Adrenal gland (tissue), 5 donors: ENCODE results near the gene TBXAS1.

Source experiments
- POLR2A ChIP-seq, 2 donors: fragments of 450-650 bp; IDR thresholded peaks; one replicate each; pipeline ENCODE4 v1.6.1; 2017; ENCODE audit warnings: antibody characterized with exemption in 2 of 2, mild to moderate bottlenecking in 2 of 2, moderate library complexity in 1 of 2
- TF ChIP-seq, protein P1 (sequence below), 6 experiments: fragments of 450-650 bp in 4 of 6; fragments of 200-600 bp in 2 of 6; sonication (generic) in 1 of 6; IDR thresholded peaks; 1 replicate in 5 of 6; 2 replicates in 1 of 6; pipeline versions ENCODE4 v1.5.1 to v1.8.0; 2016 to 2021; ENCODE audit warnings: antibody characterized with exemption in 6 of 6, mild to moderate bottlenecking in 2 of 6, moderate library complexity in 1 of 6
- donor health status: DM: no; HTN: no; CAD: no.

DNA sequence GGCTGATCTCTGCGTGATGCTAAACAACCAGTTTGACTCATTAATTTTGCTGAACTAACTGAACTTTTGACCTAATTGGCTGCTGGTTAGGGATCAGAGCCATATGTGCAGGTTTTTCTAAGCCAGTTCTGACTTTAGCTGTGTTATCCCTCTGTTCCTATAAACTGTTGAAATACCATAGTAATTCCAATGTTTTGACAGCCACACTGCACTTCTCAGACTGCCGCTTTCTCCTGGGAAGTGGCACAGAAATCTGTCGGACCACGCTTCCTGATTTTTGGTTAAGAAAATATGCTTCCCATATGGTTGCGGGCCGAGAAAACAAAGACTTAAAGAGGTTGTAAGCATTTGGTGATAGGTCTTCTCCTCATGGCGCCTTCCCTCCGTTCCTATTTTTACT, 42.3 kb downstream of the TBXAS1 start:
- TF ChIP-seq, protein P1, sequence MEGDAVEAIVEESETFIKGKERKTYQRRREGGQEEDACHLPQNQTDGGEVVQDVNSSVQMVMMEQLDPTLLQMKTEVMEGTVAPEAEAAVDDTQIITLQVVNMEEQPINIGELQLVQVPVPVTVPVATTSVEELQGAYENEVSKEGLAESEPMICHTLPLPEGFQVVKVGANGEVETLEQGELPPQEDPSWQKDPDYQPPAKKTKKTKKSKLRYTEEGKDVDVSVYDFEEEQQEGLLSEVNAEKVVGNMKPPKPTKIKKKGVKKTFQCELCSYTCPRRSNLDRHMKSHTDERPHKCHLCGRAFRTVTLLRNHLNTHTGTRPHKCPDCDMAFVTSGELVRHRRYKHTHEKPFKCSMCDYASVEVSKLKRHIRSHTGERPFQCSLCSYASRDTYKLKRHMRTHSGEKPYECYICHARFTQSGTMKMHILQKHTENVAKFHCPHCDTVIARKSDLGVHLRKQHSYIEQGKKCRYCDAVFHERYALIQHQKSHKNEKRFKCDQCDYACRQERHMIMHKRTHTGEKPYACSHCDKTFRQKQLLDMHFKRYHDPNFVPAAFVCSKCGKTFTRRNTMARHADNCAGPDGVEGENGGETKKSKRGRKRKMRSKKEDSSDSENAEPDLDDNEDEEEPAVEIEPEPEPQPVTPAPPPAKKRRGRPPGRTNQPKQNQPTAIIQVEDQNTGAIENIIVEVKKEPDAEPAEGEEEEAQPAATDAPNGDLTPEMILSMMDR (IDR thresholded peaks at IDR 0.05): no peak
- no peak for TF ChIP-seq POLR2A (IDR thresholded peaks at IDR 0.05)
